GM23338 (cell line): Measurements from ENCODE around the gene AOAH. TPM values are rescaled to one million over a fixed set of nuclear protein-coding genes. Genes with fewer than 3 reads are reported as not detected.
A peak's percentile ranks its signal among the peaks of the same experiment; 100 is the strongest.

Source experiments
- ATAC-seq: fragments of 200-7000 bp; cut with Tn5 transposase; 3 replicates; pipeline ENCODE4 v1.9.1; 2020
- DNase-seq: peaks from one replicate; pipeline ENCODE4 v3.0.0-alpha.2; 2015; ENCODE audit warnings: low spot score
- H2AFZ ChIP-seq: fragments of 200-600 bp; sonication (generic); 2 replicates; pipeline ENCODE4 v1.8.0; 2016; ENCODE audit warnings: antibody characterized with exemption, mild to moderate bottlenecking, moderate library complexity
- H3F3A ChIP-seq: fragments of 200-600 bp; sonication (generic); replicated peaks from 2 replicates; pipeline ENCODE4 v1.8.0; 2017; ENCODE audit warnings: antibody characterized with exemption, mixed run types, low read depth
- H3K27ac ChIP-seq: fragments of 200-600 bp; sonication (generic); 2 replicates; pipeline ENCODE4 v1.6.1; 2016; ENCODE audit warnings: low read depth
- H3K27me3 ChIP-seq: fragments of 200-600 bp; sonication (generic); 2 replicates; pipeline ENCODE4 v1.8.0; 2016; ENCODE audit warnings: mild to moderate bottlenecking, mixed run types, moderate library complexity; ENCODE audit not compliant: insufficient read depth
- H3K36me3 ChIP-seq: fragments of 200-600 bp; sonication (generic); 2 replicates; pipeline ENCODE4 v1.8.0; 2016; ENCODE audit warnings: mild to moderate bottlenecking; ENCODE audit not compliant: insufficient read depth
- H3K4me1 ChIP-seq: fragments of 200-600 bp; sonication (generic); 2 replicates; pipeline ENCODE4 v1.8.0; 2016; ENCODE audit warnings: mild to moderate bottlenecking, moderate library complexity; ENCODE audit not compliant: insufficient read depth
- H3K4me2 ChIP-seq: fragments of 200-600 bp; sonication (generic); 2 replicates; pipeline ENCODE4 v1.7.1; 2017; ENCODE audit warnings: mixed run types
- H3K4me3 ChIP-seq: fragments of 200-600 bp; sonication (generic); 2 replicates; pipeline ENCODE4 v1.6.1; 2016; ENCODE audit warnings: mixed run types
- H3K79me2 ChIP-seq: fragments of 200-600 bp; sonication (generic); replicated peaks from 2 replicates; pipeline ENCODE4 v1.8.0; 2017; ENCODE audit warnings: mild to moderate bottlenecking; ENCODE audit not compliant: insufficient read depth
- H3K9me2 ChIP-seq: fragments of 200-600 bp; sonication (generic); 2 replicates; pipeline ENCODE4 v1.8.0; 2017; ENCODE audit not compliant: insufficient read depth
- H4K20me1 ChIP-seq: fragments of 200-600 bp; sonication (generic); replicated peaks from 2 replicates; pipeline ENCODE4 v1.8.0; 2017; ENCODE audit warnings: mild to moderate bottlenecking; ENCODE audit not compliant: insufficient read depth
- H3K27ac Mint-ChIP-seq: 2 replicates; pipeline ENCODE4 v1.8.0; 2020; ENCODE audit warnings: inconsistent platforms, mild to moderate bottlenecking, moderate library complexity, mixed read lengths
- H3K27me3 Mint-ChIP-seq: 3 replicates; pipeline ENCODE4 v1.8.0; 2022; ENCODE audit warnings: low read depth, mild to moderate bottlenecking, moderate library complexity, mixed read lengths, inconsistent platforms; ENCODE audit not compliant: insufficient read depth, poor library complexity
- H3K36me3 Mint-ChIP-seq: 3 replicates; pipeline ENCODE4 v1.8.0; 2021; ENCODE audit warnings: low read depth, mild to moderate bottlenecking, inconsistent platforms, moderate library complexity, mixed read lengths
- H3K4me1 Mint-ChIP-seq: 3 replicates; pipeline ENCODE4 v1.8.0; 2020; ENCODE audit warnings: mild to moderate bottlenecking, inconsistent platforms, mixed read lengths
- H3K4me3 Mint-ChIP-seq: 3 replicates; pipeline ENCODE4 v1.8.0; 2021; ENCODE audit warnings: moderate library complexity, mild to moderate bottlenecking, inconsistent platforms, mixed read lengths
- H3K9me3 Mint-ChIP-seq: 3 replicates; pipeline ENCODE4 v1.8.0; 2020; ENCODE audit warnings: moderate library complexity, mild to moderate bottlenecking, inconsistent platforms, mixed read lengths
- CREB1 ChIP-seq: fragments of 250-450 bp; sonication (Bioruptor Pico); IDR thresholded peaks from 2 replicates; pipeline ENCODE4 v1.5.0; 2020; ENCODE audit warnings: low read depth, mild to moderate bottlenecking, moderate library complexity
- EZH2 ChIP-seq: fragments of 200-600 bp; sonication (generic); IDR thresholded peaks from one replicate; pipeline ENCODE4 v1.8.0; 2017; ENCODE audit warnings: antibody characterized with exemption, mild to moderate bottlenecking, low read depth; ENCODE audit not compliant: unreplicated experiment
- EZH2phosphoT487 ChIP-seq: fragments of 200-600 bp; sonication (generic); IDR thresholded peaks from one replicate; pipeline ENCODE4 v1.8.1; 2018; ENCODE audit warnings: antibody characterized with exemption; ENCODE audit not compliant: unreplicated experiment
- JUNB ChIP-seq: IDR thresholded peaks from one replicate; pipeline ENCODE4 v1.6.1; 2016; ENCODE audit warnings: antibody characterized with exemption; ENCODE audit not compliant: unreplicated experiment
- NANOG ChIP-seq: IDR thresholded peaks from 2 replicates; pipeline ENCODE4 v1.6.1; 2016; ENCODE audit warnings: antibody characterized with exemption, borderline replicate concordance
- POLR2AphosphoS5 ChIP-seq: IDR thresholded peaks from 2 replicates; pipeline ENCODE4 v1.6.1; 2016; ENCODE audit warnings: antibody characterized with exemption, low read depth
- STAT1 ChIP-seq: IDR thresholded peaks from one replicate; pipeline ENCODE4 v1.6.1; 2016; ENCODE audit warnings: antibody characterized with exemption; ENCODE audit not compliant: unreplicated experiment
- ZNF331 ChIP-seq: fragments of 250-450 bp; sonication (Bioruptor Pico); IDR thresholded peaks from 2 replicates; pipeline ENCODE4 v1.5.0; 2020; ENCODE audit warnings: low read depth, mild to moderate bottlenecking, moderate library complexity
- polyA plus RNA-seq: library from polyadenylated mRNA; unstranded; fragments of >200 nt; fragmentation: Nextera tagmentation; extraction: Ambion mirVana; gene quantifications from 2 replicates; pipeline ENCODE4 v1.2.1, GENCODE V29; 2016
- total RNA-seq: library from RNA; depleted of rRNA; stranded (reverse); fragments of >200 nt; shearing (Covaris generic); gene quantifications from 2 replicates; pipeline ENCODE4 v1.2.3, GENCODE V29; 2014
- TF ChIP-seq, protein P1 (sequence below), 2 experiments: fragments of 200-600 bp in 1 of 2; sonication (generic) in 1 of 2; conservative IDR thresholded peaks; 2 replicates each; pipeline versions ENCODE4 v1.5.1 to v1.6.1; 2016 to 2017; ENCODE audit warnings: antibody characterized with exemption in 2 of 2, low read depth in 2 of 2, mild to moderate bottlenecking in 2 of 2, moderate library complexity in 1 of 2
- TF ChIP-seq, protein P2 (sequence below): IDR thresholded peaks from one replicate; pipeline ENCODE4 v1.6.1; 2018; ENCODE audit warnings: antibody characterized with exemption; ENCODE audit not compliant: unreplicated experiment
- TF ChIP-seq, protein P3 (sequence below): fragments of 250-450 bp; sonication (Bioruptor Pico); IDR thresholded peaks from 2 replicates; pipeline ENCODE4 v1.5.0; 2020; ENCODE audit warnings: mild to moderate bottlenecking, moderate library complexity
- TF ChIP-seq, protein P4 (sequence below): IDR thresholded peaks from 2 replicates; pipeline ENCODE4 v1.6.1; 2016; ENCODE audit warnings: antibody characterized with exemption

AOAH gene
- total and polyA plus RNA-seq, 2 experiments from 2014 or later, result not detected

DNA sequence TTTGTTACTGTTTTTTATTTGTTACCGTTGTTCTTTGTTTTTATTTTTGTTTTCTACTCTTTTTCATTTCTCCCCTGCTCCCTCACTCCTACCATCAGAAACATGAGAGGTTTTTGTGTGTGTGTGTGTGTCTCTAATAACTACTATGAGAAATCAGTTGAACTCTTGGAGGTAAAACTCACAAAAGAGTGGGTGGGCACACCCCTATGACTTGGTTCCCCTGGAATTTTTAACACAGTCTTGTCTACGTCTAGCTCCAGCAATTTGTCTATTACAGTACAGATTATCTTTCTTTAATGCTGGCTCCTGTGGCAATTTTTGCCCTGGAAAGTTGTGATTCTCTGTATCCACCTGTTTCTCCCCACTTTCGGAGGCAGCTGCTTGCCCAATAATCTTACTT is 56.2 kb downstream of the AOAH start:
- TF ChIP-seq JUNB (no peak), NANOG (no peak), CREB1 (CRISPR knock-in tag) (no peak), ZNF331 (CRISPR knock-in tag) (no peak), STAT1 (no peak), POLR2AphosphoS5 (no peak), EZH2 (no peak), EZH2phosphoT487 (no peak)
- TF ChIP-seq, protein P1, sequence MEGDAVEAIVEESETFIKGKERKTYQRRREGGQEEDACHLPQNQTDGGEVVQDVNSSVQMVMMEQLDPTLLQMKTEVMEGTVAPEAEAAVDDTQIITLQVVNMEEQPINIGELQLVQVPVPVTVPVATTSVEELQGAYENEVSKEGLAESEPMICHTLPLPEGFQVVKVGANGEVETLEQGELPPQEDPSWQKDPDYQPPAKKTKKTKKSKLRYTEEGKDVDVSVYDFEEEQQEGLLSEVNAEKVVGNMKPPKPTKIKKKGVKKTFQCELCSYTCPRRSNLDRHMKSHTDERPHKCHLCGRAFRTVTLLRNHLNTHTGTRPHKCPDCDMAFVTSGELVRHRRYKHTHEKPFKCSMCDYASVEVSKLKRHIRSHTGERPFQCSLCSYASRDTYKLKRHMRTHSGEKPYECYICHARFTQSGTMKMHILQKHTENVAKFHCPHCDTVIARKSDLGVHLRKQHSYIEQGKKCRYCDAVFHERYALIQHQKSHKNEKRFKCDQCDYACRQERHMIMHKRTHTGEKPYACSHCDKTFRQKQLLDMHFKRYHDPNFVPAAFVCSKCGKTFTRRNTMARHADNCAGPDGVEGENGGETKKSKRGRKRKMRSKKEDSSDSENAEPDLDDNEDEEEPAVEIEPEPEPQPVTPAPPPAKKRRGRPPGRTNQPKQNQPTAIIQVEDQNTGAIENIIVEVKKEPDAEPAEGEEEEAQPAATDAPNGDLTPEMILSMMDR (conservative IDR thresholded peaks at IDR 0.05; ENCODE audit: low read depth in 2 of 2), result no peak
- TF ChIP-seq, protein P2, sequence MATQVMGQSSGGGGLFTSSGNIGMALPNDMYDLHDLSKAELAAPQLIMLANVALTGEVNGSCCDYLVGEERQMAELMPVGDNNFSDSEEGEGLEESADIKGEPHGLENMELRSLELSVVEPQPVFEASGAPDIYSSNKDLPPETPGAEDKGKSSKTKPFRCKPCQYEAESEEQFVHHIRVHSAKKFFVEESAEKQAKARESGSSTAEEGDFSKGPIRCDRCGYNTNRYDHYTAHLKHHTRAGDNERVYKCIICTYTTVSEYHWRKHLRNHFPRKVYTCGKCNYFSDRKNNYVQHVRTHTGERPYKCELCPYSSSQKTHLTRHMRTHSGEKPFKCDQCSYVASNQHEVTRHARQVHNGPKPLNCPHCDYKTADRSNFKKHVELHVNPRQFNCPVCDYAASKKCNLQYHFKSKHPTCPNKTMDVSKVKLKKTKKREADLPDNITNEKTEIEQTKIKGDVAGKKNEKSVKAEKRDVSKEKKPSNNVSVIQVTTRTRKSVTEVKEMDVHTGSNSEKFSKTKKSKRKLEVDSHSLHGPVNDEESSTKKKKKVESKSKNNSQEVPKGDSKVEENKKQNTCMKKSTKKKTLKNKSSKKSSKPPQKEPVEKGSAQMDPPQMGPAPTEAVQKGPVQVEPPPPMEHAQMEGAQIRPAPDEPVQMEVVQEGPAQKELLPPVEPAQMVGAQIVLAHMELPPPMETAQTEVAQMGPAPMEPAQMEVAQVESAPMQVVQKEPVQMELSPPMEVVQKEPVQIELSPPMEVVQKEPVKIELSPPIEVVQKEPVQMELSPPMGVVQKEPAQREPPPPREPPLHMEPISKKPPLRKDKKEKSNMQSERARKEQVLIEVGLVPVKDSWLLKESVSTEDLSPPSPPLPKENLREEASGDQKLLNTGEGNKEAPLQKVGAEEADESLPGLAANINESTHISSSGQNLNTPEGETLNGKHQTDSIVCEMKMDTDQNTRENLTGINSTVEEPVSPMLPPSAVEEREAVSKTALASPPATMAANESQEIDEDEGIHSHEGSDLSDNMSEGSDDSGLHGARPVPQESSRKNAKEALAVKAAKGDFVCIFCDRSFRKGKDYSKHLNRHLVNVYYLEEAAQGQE, result no peak
- TF ChIP-seq, protein P3, sequence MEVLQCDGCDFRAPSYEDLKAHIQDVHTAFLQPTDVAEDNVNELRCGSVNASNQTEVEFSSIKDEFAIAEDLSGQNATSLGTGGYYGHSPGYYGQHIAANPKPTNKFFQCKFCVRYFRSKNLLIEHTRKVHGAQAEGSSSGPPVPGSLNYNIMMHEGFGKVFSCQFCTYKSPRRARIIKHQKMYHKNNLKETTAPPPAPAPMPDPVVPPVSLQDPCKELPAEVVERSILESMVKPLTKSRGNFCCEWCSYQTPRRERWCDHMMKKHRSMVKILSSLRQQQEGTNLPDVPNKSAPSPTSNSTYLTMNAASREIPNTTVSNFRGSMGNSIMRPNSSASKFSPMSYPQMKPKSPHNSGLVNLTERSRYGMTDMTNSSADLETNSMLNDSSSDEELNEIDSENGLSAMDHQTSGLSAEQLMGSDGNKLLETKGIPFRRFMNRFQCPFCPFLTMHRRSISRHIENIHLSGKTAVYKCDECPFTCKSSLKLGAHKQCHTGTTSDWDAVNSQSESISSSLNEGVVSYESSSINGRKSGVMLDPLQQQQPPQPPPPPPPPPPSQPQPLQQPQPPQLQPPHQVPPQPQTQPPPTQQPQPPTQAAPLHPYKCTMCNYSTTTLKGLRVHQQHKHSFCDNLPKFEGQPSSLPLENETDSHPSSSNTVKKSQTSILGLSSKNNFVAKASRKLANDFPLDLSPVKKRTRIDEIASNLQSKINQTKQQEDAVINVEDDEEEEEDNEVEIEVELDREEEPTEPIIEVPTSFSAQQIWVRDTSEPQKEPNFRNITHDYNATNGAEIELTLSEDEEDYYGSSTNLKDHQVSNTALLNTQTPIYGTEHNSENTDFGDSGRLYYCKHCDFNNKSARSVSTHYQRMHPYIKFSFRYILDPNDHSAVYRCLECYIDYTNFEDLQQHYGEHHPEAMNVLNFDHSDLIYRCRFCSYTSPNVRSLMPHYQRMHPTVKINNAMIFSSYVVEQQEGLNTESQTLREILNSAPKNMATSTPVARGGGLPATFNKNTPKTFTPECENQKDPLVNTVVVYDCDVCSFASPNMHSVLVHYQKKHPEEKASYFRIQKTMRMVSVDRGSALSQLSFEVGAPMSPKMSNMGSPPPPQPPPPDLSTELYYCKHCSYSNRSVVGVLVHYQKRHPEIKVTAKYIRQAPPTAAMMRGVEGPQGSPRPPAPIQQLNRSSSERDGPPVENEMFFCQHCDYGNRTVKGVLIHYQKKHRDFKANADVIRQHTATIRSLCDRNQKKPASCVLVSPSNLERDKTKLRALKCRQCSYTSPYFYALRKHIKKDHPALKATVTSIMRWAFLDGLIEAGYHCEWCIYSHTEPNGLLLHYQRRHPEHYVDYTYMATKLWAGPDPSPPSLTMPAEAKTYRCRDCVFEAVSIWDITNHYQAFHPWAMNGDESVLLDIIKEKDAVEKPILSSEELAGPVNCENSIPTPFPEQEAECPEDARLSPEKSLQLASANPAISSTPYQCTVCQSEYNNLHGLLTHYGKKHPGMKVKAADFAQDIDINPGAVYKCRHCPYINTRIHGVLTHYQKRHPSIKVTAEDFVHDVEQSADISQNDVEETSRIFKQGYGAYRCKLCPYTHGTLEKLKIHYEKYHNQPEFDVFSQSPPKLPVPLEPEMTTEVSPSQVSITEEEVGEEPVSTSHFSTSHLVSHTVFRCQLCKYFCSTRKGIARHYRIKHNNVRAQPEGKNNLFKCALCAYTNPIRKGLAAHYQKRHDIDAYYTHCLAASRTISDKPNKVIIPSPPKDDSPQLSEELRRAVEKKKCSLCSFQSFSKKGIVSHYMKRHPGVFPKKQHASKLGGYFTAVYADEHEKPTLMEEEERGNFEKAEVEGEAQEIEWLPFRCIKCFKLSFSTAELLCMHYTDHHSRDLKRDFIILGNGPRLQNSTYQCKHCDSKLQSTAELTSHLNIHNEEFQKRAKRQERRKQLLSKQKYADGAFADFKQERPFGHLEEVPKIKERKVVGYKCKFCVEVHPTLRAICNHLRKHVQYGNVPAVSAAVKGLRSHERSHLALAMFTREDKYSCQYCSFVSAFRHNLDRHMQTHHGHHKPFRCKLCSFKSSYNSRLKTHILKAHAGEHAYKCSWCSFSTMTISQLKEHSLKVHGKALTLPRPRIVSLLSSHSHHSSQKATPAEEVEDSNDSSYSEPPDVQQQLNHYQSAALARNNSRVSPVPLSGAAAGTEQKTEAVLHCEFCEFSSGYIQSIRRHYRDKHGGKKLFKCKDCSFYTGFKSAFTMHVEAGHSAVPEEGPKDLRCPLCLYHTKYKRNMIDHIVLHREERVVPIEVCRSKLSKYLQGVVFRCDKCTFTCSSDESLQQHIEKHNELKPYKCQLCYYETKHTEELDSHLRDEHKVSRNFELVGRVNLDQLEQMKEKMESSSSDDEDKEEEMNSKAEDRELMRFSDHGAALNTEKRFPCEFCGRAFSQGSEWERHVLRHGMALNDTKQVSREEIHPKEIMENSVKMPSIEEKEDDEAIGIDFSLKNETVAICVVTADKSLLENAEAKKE (CRISPR knock-in tag), result no peak
- TF ChIP-seq, protein P4, sequence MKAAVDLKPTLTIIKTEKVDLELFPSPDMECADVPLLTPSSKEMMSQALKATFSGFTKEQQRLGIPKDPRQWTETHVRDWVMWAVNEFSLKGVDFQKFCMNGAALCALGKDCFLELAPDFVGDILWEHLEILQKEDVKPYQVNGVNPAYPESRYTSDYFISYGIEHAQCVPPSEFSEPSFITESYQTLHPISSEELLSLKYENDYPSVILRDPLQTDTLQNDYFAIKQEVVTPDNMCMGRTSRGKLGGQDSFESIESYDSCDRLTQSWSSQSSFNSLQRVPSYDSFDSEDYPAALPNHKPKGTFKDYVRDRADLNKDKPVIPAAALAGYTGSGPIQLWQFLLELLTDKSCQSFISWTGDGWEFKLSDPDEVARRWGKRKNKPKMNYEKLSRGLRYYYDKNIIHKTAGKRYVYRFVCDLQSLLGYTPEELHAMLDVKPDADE, result no peak
- ATAC-seq, result no peak

More for the DNA sequence above, 56.2 kb downstream of the AOAH start:
- Histone ChIP-seq H3K27ac (no peak overlapping the region), H3K27me3 (no peaks in the 10 kb centered on the region), H3F3A (no peaks in the 10 kb centered on the region), H2AFZ (0 out of 2 replicates have a peak overlapping the region, but pooled peaks have one; percentile 44), H3K4me2 (no peak overlapping the region), H3K4me1 (no peaks in the 10 kb centered on the region), H3K36me3 (no peaks in the 10 kb centered on the region), H3K9me2 (no peaks in the 10 kb centered on the region), H3K4me3 (no peak overlapping the region), H3K79me2 (no peaks in the 10 kb centered on the region), H4K20me1 (no peaks in the 10 kb centered on the region)
- Mint-ChIP-seq H3K4me3 (no peak overlapping the region), H3K9me3 (no peaks in the 10 kb centered on the region), H3K4me1 (peaks cover 2% of the 10 kb centered on the region; the same call in 2 of the 3 replicates), H3K36me3 (no peaks in the 10 kb centered on the region), H3K27me3 (peaks cover 4% of the 10 kb centered on the region), H3K27ac (no peak overlapping the region)
- no peak for DNase-seq
